ENCODE data around the gene SLC17A7. TPM values are rescaled to one million over a fixed set of nuclear protein-coding genes. Genes with fewer than 3 reads are reported as not detected.

Gene SLC17A7
- total and polyA plus RNA-seq, 2 of the 8 experiments (the other 6 are each of a cell fraction or from before 2014, with no cell fraction given): 2.7 to 3.0 TPM

DNA sequence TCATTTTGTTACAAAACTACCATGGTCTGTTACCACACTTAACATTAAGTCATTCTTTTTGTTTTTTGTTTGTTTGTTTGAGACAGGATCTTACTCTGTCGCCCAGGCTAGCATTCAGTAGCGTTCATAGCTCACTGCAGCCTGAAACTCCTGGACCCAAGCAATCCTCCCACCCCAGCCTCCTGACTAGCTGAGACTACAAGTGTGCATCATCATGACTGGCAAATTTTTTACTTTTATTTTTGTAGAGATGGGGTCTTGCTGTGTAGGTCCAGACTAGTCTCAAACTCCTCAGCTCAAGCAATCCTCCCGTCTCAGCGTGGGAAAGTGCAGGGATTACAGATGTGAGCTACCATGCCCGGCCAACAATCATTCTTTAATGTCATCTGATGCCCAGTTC, 15.0 kb upstream of the SLC17A7 start (continued):
- TF ChIP-seq HDAC2 (IDR thresholded peaks at IDR 0.05; ENCODE audit: borderline replicate concordance in 1 of 2, low read depth in 2 of 2, low read length in 2 of 2): no peak
- no peak for TF ChIP-seq CEBPB (IDR thresholded peaks at IDR 0.05; ENCODE audit: low read depth, low read length)
